ENCODE measurements around the gene RNF157.

Gene RNF157

GRCh38 chr17:76237859-76238313 is 2.4 kb downstream of the RNF157 start:
- ChIA-PET POLR2A (interaction anchor here (1.9 kb wide), 1 partner anchor 27 kb away, joined by 12 read pairs; the partner anchor contains the start of gene UBALD2), CTCF (interaction anchor here (0.8 to 2.2 kb wide), 3 partner anchors 8 to 238 kb away, joined by 3 to 8 read pairs (median 4); no protein-coding TSS in a partner anchor)
- H3K27ac ChIP-seq (ENCODE audit: extremely low read depth, low read depth, low read length), result no peak overlapping the region
- no peak overlapping the region for H3K4me3 ChIP-seq (ENCODE audit: low read depth, low read length)
- peaks cover 7% of the 10 kb centered on the region for H3K4me1 ChIP-seq (ENCODE audit: control insufficient read depth, insufficient read depth, low read length)
- no peak for TF ChIP-seq YY2 (tag by site-specific recombination; IDR thresholded peaks at IDR 0.05)
- no peak for TF ChIP-seq ZNF10 (tag by site-specific recombination; IDR thresholded peaks at IDR 0.05)
- TF ChIP-seq ZNF596 (tag by site-specific recombination; IDR thresholded peaks at IDR 0.05), result no peak
- no peak for TF ChIP-seq INSM2 (tag by site-specific recombination; IDR thresholded peaks at IDR 0.05)
- TF ChIP-seq ZNF341 (tag by site-specific recombination; IDR thresholded peaks at IDR 0.05; ENCODE audit: low read depth), result no peak
- TF ChIP-seq ZBTB1 (tag by site-specific recombination; IDR thresholded peaks at IDR 0.05), result no peak
- TF ChIP-seq, protein P1, sequence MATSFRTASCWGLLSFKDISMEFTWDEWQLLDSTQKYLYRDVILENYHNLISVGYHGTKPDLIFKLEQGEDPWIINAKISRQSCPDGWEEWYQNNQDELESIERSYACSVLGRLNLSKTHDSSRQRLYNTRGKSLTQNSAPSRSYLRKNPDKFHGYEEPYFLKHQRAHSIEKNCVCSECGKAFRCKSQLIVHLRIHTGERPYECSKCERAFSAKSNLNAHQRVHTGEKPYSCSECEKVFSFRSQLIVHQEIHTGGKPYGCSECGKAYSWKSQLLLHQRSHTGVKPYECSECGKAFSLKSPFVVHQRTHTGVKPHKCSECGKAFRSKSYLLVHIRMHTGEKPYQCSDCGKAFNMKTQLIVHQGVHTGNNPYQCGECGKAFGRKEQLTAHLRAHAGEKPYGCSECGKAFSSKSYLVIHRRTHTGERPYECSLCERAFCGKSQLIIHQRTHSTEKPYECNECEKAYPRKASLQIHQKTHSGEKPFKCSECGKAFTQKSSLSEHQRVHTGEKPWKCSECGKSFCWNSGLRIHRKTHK (tag by site-specific recombination; IDR thresholded peaks at IDR 0.05), result no peak
- no peak for TF ChIP-seq KLF8 (tag by site-specific recombination; IDR thresholded peaks at IDR 0.05)
- no peak for TF ChIP-seq ZNF555 (tag by site-specific recombination; conservative IDR thresholded peaks at IDR 0.05)
- TF ChIP-seq ZNF707 (tag by site-specific recombination; IDR thresholded peaks at IDR 0.05), result no peak
- no peak for TF ChIP-seq PRDM10 (tag by site-specific recombination; IDR thresholded peaks at IDR 0.05)
- no peak for TF ChIP-seq ZNF335 (tag by site-specific recombination; conservative IDR thresholded peaks at IDR 0.05)
- H3K36me3 ChIP-seq (ENCODE audit: control insufficient read depth in 2 of 2, insufficient read depth in 1 of 2, low read length in 2 of 2), result no peaks in the 10 kb centered on the region
- H3K9me3 ChIP-seq (ENCODE audit: control insufficient read depth, insufficient read depth, low read depth, low read length), result no peaks in the 10 kb centered on the region

DNA sequence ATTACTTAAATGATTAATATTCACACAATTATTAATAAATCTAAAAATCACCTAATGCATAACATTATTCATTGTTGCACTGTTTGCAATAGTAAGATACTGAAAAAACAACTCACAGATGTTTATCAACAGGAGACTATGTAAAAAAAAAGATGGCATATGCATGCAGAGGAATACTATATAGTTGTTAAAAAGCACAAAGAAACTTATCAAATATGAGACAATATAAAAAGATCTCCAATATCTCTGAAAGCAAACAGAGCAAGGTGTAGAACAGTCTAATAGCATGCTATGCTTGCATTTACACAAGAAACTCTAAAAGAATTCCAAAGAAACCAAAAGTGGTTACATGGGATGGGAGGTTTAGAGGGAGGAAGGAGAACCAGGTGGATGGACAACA is 3.7 kb downstream of the RNF157 start:
- no peaks in the 10 kb centered on the region for H3K36me3 ChIP-seq (ENCODE audit: control insufficient read depth in 2 of 2, insufficient read depth in 1 of 2, low read length in 2 of 2)
- H3K27ac ChIP-seq (ENCODE audit: extremely low read depth, low read depth, low read length), result no peak overlapping the region
- POLR2A ChIA-PET, result no interaction called here
- H3K4me3 ChIP-seq (ENCODE audit: low read depth, low read length), result no peak overlapping the region
- peaks cover 7% of the 10 kb centered on the region for H3K4me1 ChIP-seq (ENCODE audit: control insufficient read depth, insufficient read depth, low read length)
- CTCF ChIA-PET, result interaction anchor here (0.7 to 1.1 kb wide), 2 partner anchors 53 to 57 kb away, joined by 3 to 4 read pairs; no protein-coding TSS in a partner anchor
- no peaks in the 10 kb centered on the region for H3K9me3 ChIP-seq (ENCODE audit: control insufficient read depth, insufficient read depth, low read depth, low read length)
- TF ChIP-seq ZNF223 (tag by site-specific recombination; IDR thresholded peaks at IDR 0.05) (no peak), ZNF48 (tag by site-specific recombination; IDR thresholded peaks at IDR 0.05) (no peak), BCL11A (tag by site-specific recombination; IDR thresholded peaks at IDR 0.05; ENCODE audit: low read depth) (no peak), ZNF324 (tag by site-specific recombination; IDR thresholded peaks at IDR 0.05) (no peak), ZNF24 (tag by site-specific recombination; IDR thresholded peaks at IDR 0.05) (no peak), ZNF558 (tag by site-specific recombination; IDR thresholded peaks at IDR 0.05) (no peak), ZNF768 (tag by site-specific recombination; IDR thresholded peaks at IDR 0.05) (no peak), BCL11B (tag by site-specific recombination; IDR thresholded peaks at IDR 0.05; ENCODE audit: low read depth) (no peak), ZNF843 (tag by site-specific recombination; IDR thresholded peaks at IDR 0.05) (no peak), ZSCAN5A (tag by site-specific recombination; IDR thresholded peaks at IDR 0.05) (no peak), ZNF571 (tag by site-specific recombination; IDR thresholded peaks at IDR 0.05) (no peak)
- TF ChIP-seq, protein P2, sequence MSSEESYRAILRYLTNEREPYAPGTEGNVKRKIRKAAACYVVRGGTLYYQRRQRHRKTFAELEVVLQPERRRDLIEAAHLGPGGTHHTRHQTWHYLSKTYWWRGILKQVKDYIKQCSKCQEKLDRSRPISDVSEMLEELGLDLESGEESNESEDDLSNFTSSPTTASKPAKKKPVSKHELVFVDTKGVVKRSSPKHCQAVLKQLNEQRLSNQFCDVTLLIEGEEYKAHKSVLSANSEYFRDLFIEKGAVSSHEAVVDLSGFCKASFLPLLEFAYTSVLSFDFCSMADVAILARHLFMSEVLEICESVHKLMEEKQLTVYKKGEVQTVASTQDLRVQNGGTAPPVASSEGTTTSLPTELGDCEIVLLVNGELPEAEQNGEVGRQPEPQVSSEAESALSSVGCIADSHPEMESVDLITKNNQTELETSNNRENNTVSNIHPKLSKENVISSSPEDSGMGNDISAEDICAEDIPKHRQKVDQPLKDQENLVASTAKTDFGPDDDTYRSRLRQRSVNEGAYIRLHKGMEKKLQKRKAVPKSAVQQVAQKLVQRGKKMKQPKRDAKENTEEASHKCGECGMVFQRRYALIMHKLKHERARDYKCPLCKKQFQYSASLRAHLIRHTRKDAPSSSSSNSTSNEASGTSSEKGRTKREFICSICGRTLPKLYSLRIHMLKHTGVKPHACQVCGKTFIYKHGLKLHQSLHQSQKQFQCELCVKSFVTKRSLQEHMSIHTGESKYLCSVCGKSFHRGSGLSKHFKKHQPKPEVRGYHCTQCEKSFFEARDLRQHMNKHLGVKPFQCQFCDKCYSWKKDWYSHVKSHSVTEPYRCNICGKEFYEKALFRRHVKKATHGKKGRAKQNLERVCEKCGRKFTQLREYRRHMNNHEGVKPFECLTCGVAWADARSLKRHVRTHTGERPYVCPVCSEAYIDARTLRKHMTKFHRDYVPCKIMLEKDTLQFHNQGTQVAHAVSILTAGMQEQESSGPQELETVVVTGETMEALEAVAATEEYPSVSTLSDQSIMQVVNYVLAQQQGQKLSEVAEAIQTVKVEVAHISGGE (tag by site-specific recombination; conservative IDR thresholded peaks at IDR 0.05; ENCODE audit: low read depth), result no peak

Measured in HEK293 (cell line).